Liver (tissue), 3 donors: Measurements from ENCODE around the gene PEX11B.

Source experiments
- CTCF ChIP-seq: fragments of 150-350 bp; IDR thresholded peaks from 2 replicates; pipeline ENCODE4 v1.5.1; 2017; ENCODE audit warnings: improper control_type of control experiment, low read depth, low read length; ENCODE audit not compliant: missing input control
- EGR1 ChIP-seq, 2 donors: IDR thresholded peaks; 2 replicates each; pipeline ENCODE4 v1.6.1; 2016 to 2018; ENCODE audit warnings: antibody characterized with exemption in 2 of 2, low read depth in 2 of 2
- HNF4A ChIP-seq, 2 donors: conservative IDR thresholded peaks; 2 replicates each; pipeline ENCODE4 v1.6.1; 2016; ENCODE audit warnings: antibody characterized with exemption in 2 of 2, mild to moderate bottlenecking in 2 of 2
- HNF4G ChIP-seq: IDR thresholded peaks from 2 replicates; pipeline ENCODE4 v1.6.1; 2016; ENCODE audit warnings: antibody characterized with exemption
- JUND ChIP-seq, 2 donors: IDR thresholded peaks; 2 replicates each; pipeline ENCODE4 v1.6.1; 2016; ENCODE audit warnings: antibody characterized with exemption in 2 of 2
- NR2F2 ChIP-seq: IDR thresholded peaks from 2 replicates; pipeline ENCODE4 v1.6.1; 2016; ENCODE audit warnings: antibody characterized with exemption
- RAD21 ChIP-seq, 2 donors: IDR thresholded peaks; 2 replicates each; pipeline ENCODE4 v1.6.1; 2016; ENCODE audit warnings: antibody characterized with exemption in 2 of 2, mild to moderate bottlenecking in 2 of 2
- RXRA ChIP-seq, 2 donors: IDR thresholded peaks; 2 replicates each; pipeline ENCODE4 v1.6.1; 2017 to 2018; ENCODE audit warnings: antibody characterized with exemption in 2 of 2, mild to moderate bottlenecking in 1 of 2
- SP1 ChIP-seq: IDR thresholded peaks from 2 replicates; pipeline ENCODE4 v1.6.1; 2018; ENCODE audit warnings: antibody characterized with exemption, mild to moderate bottlenecking
- TAF1 ChIP-seq: conservative IDR thresholded peaks from 2 replicates; pipeline ENCODE4 v1.6.1; 2016; ENCODE audit warnings: antibody characterized with exemption, mild to moderate bottlenecking
- YY1 ChIP-seq: IDR thresholded peaks from 2 replicates; pipeline ENCODE4 v1.6.1; 2016; ENCODE audit warnings: antibody characterized with exemption, mild to moderate bottlenecking
- TF ChIP-seq, protein P1 (sequence below): IDR thresholded peaks from 2 replicates; pipeline ENCODE4 v1.6.1; 2016; ENCODE audit warnings: antibody characterized with exemption
- donor health status: healthy.
- donor health status: healthy.

DNA sequence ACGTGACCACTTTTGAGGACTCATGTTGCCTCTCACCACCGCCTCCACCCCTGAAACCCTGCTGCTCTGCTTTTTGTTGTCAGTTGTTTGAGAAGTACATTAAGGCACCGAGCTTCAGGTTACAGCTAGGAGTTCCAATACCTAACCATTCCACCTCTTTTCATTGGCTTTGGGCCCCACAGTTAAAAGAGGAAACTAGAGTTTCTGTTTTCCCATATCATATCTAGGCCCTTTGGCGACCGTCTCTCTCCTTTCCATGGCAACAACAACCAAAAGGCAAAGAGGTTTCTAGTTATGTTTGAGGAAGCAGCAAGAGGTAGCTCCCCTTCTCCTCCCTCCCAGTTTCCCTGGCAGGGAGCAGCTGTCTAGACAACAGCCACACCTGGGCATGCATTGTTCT lies 38.7 kb downstream of the PEX11B start:
- TF ChIP-seq CTCF: no peak
- TF ChIP-seq TAF1: no peak
- no peak for TF ChIP-seq SP1
- TF ChIP-seq RAD21 (IDR thresholded peaks at IDR 0.05): no peak
- TF ChIP-seq, protein P1, sequence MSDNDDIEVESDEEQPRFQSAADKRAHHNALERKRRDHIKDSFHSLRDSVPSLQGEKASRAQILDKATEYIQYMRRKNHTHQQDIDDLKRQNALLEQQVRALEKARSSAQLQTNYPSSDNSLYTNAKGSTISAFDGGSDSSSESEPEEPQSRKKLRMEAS: no peak
- TF ChIP-seq RXRA (IDR thresholded peaks at IDR 0.05): no peak
- TF ChIP-seq NR2F2: no peak
- no peak for TF ChIP-seq EGR1 (IDR thresholded peaks at IDR 0.05; ENCODE audit: low read depth in 2 of 2)
- TF ChIP-seq HNF4G: no peak
- TF ChIP-seq HNF4A (conservative IDR thresholded peaks at IDR 0.05): no peak
- TF ChIP-seq YY1: no peak
- TF ChIP-seq JUND (IDR thresholded peaks at IDR 0.05): no peak
